Keratinocyte (primary cell): Measurements from ENCODE around the gene HK1.

ENCODE experiments used
- CTCF ChIP-seq, 3 experiments: IDR thresholded peaks in 1 of 3; conservative IDR thresholded peaks in 1 of 3; optimal IDR thresholded peaks in 1 of 3; 2 replicates in 2 of 3; 3 replicates in 1 of 3; pipeline versions ENCODE3 to v1.5.1; 2011; ENCODE audit warnings: low read length in 3 of 3, mild to moderate bottlenecking in 3 of 3, moderate library complexity in 2 of 3, control low read depth in 1 of 3, inconsistent platforms in 1 of 3; ENCODE audit not compliant: insufficient read depth in 2 of 3; ENCODE audit errors: extremely low read depth in 1 of 3
- EZH2 ChIP-seq: IDR thresholded peaks from one replicate; pipeline ENCODE4 v1.6.1; 2012; ENCODE audit warnings: inconsistent platforms, mild to moderate bottlenecking, low read length, moderate library complexity

DNA sequence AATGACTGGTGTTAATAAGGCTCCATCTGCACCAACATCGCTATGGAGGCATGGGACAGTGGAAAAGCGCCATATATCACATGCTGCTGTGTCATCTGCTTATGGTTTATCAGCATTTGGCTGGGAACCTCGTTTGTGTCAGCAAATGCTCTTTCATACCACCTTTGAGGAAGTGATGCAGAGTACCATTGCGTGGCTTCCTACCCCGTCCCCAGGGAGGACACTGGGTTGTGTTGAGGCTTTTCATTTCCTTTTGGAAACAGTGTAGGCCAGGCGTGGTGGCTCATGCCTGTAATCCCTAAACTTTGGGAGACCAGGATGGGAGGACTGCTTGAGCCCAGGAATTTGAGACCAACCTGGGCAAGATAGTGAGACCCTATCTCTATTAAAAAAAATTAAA lies 131.7 kb downstream of the HK1 start:
- TF ChIP-seq CTCF (optimal IDR thresholded peaks at IDR 0.05 in 1 of 3, IDR thresholded peaks at IDR 0.05 in 1 of 3, conservative IDR thresholded peaks at IDR 0.05 in 1 of 3; ENCODE audit: extremely low read depth in 1 of 3, insufficient read depth in 2 of 3, low read length in 3 of 3) (no peak), EZH2 (no peak)
